Loucy (cell line): ENCODE measurements around the gene GDAP2.
A peak's percentile ranks its signal among the peaks of the same experiment; 100 is the strongest.

Experiments
- H2AFZ ChIP-seq: fragments of 200-600 bp; sonication (generic); 2 replicates; pipeline ENCODE4 v1.6.0; 2016; ENCODE audit warnings: antibody characterized with exemption, mild to moderate bottlenecking, low read length, moderate library complexity
- H3F3A ChIP-seq: fragments of 200-600 bp; 2 replicates; pipeline ENCODE4 v1.6.0; 2016; ENCODE audit warnings: antibody characterized with exemption, low read depth, mild to moderate bottlenecking
- H3K27me3 ChIP-seq: fragments of 200-600 bp; sonication (generic); 2 replicates; pipeline ENCODE4 v1.6.1; 2014; ENCODE audit warnings: low read length, mild to moderate bottlenecking; ENCODE audit not compliant: insufficient read depth, poor library complexity, severe bottlenecking
- H3K36me3 ChIP-seq: fragments of 200-600 bp; sonication (generic); 2 replicates; pipeline ENCODE4 v1.6.1; 2016; ENCODE audit warnings: low read length; ENCODE audit not compliant: insufficient read depth
- H3K4me1 ChIP-seq: fragments of 200-600 bp; sonication (generic); 2 replicates; pipeline ENCODE4 v1.5.1; 2014; ENCODE audit warnings: low read length, mild to moderate bottlenecking; ENCODE audit not compliant: insufficient read depth, poor library complexity, severe bottlenecking
- H3K4me2 ChIP-seq: fragments of 200-600 bp; sonication (generic); 2 replicates; pipeline ENCODE4 v1.6.0; 2014; ENCODE audit warnings: antibody characterized with exemption, low read length, low read depth, mild to moderate bottlenecking; ENCODE audit not compliant: poor library complexity, severe bottlenecking
- H3K4me3 ChIP-seq: fragments of 200-600 bp; sonication (generic); 2 replicates; pipeline ENCODE4 v1.5.1; 2014; ENCODE audit warnings: low read length, mild to moderate bottlenecking, mixed read lengths; ENCODE audit not compliant: poor library complexity, severe bottlenecking
- H3K79me2 ChIP-seq: fragments of 200-600 bp; sonication (generic); 2 replicates; pipeline ENCODE4 v1.6.1; 2014; ENCODE audit warnings: low read length; ENCODE audit not compliant: insufficient read depth
- H3K9ac ChIP-seq: fragments of 200-600 bp; sonication (generic); 2 replicates; pipeline ENCODE4 v1.6.0; 2014; ENCODE audit warnings: mild to moderate bottlenecking, low read depth, low read length, moderate library complexity; ENCODE audit not compliant: poor library complexity, severe bottlenecking
- H3K9me2 ChIP-seq: fragments of 200-600 bp; sonication (generic); replicated peaks from 2 replicates; pipeline ENCODE4 v1.6.1; 2016; ENCODE audit warnings: low read depth, low read length, mixed read lengths
- H3K9me3 ChIP-seq: fragments of 200-600 bp; sonication (generic); 2 replicates; pipeline ENCODE4 v1.6.1; 2014; ENCODE audit warnings: mild to moderate bottlenecking, antibody characterized with exemption, low read length, low read depth; ENCODE audit not compliant: insufficient read depth
- H4K20me1 ChIP-seq: fragments of 200-600 bp; sonication (generic); 2 replicates; pipeline ENCODE4 v1.6.0; 2014; ENCODE audit warnings: antibody characterized with exemption, low read length, mild to moderate bottlenecking; ENCODE audit not compliant: insufficient read depth, poor library complexity, severe bottlenecking
- CTCF ChIP-seq: fragments of 200-600 bp; sonication (generic); conservative IDR thresholded peaks from 2 replicates; pipeline ENCODE4 v1.5.1; 2014; ENCODE audit warnings: mild to moderate bottlenecking, antibody characterized with exemption, low read length
- EZH2phosphoT487 ChIP-seq: fragments of 200-600 bp; IDR thresholded peaks from 2 replicates; pipeline ENCODE4 v1.6.1; 2018; ENCODE audit warnings: antibody characterized with exemption, mild to moderate bottlenecking, moderate library complexity, borderline replicate concordance

GDAP2 gene

GRCh38 chr1:117970252-117970651 lies 40.8 kb upstream of the GDAP2 start:
- no peaks in the 10 kb centered on the region for H3F3A ChIP-seq
- no peaks in the 10 kb centered on the region for H3K9me2 ChIP-seq
- H3K79me2 ChIP-seq = no peaks in the 10 kb centered on the region
- no peaks in the 10 kb centered on the region for H4K20me1 ChIP-seq
- no peak overlapping the region for H3K4me2 ChIP-seq
- H3K36me3 ChIP-seq = no peaks in the 10 kb centered on the region
- no peak overlapping the region for H2AFZ ChIP-seq
- no peaks in the 10 kb centered on the region for H3K4me1 ChIP-seq
- no peak overlapping the region for H3K9ac ChIP-seq
- no peaks in the 10 kb centered on the region for H3K27me3 ChIP-seq
- no peak overlapping the region for H3K4me3 ChIP-seq
- H3K9me3 ChIP-seq = no peaks in the 10 kb centered on the region
- TF ChIP-seq EZH2phosphoT487 (no peak), CTCF (no peak)

- no peak overlapping the region for H3K4me3 ChIP-seq
- H3K4me2 ChIP-seq = no peak overlapping the region
- H3F3A ChIP-seq = no peaks in the 10 kb centered on the region
- no peak overlapping the region for H3K9ac ChIP-seq
- H3K79me2 ChIP-seq = no peaks in the 10 kb centered on the region
- no peaks in the 10 kb centered on the region for H3K9me2 ChIP-seq
- TF ChIP-seq CTCF (no peak), EZH2phosphoT487 (no peak)
- no peaks in the 10 kb centered on the region for H3K27me3 ChIP-seq
- no peaks in the 10 kb centered on the region for H3K9me3 ChIP-seq
- peaks cover under 1% of the 10 kb centered on the region; the same call in 1 of the 2 replicates for H3K36me3 ChIP-seq
- no peaks in the 10 kb centered on the region for H3K4me1 ChIP-seq
- no peak overlapping the region for H2AFZ ChIP-seq
- no peaks in the 10 kb centered on the region for H4K20me1 ChIP-seq
Observed at GRCh38 chr1:117967881-117968280, 38.5 kb upstream of the GDAP2 start.

- H3F3A ChIP-seq = no peaks in the 10 kb centered on the region
- H3K36me3 ChIP-seq = peaks cover 2% of the 10 kb centered on the region; the same call in 1 of the 2 replicates
- H3K79me2 ChIP-seq = no peaks in the 10 kb centered on the region
- no peak overlapping the region for H2AFZ ChIP-seq
- no peak overlapping the region for H3K4me3 ChIP-seq
- H3K4me1 ChIP-seq = no peaks in the 10 kb centered on the region
- no peaks in the 10 kb centered on the region for H3K27me3 ChIP-seq
- H4K20me1 ChIP-seq = no peaks in the 10 kb centered on the region
- H3K4me2 ChIP-seq = no peak overlapping the region
- no peak overlapping the region for H3K9ac ChIP-seq
- H3K9me3 ChIP-seq = no peaks in the 10 kb centered on the region
- TF ChIP-seq CTCF (peak; percentile 43), EZH2phosphoT487 (no peak)
- no peaks in the 10 kb centered on the region for H3K9me2 ChIP-seq
Observed at GRCh38 chr1:117967477-117967876, 38.1 kb upstream of the GDAP2 start.
